Measurements from ENCODE around the gene KATNB1. TPM values are rescaled to one million over a fixed set of nuclear protein-coding genes. Genes with fewer than 3 reads are reported as not detected.

The KATNB1 gene
- total RNA-seq, 1 experiment from 2014 or later: 32.2 TPM

GRCh38 chr16:57727610-57728009, 8.0 kb upstream of the KATNB1 start:
- Histone ChIP-seq H3K79me2 (ENCODE audit: insufficient read depth, low read length) (no peaks in the 10 kb centered on the region), H3K36me3 (ENCODE audit: control insufficient read depth in 1 of 2, insufficient read depth in 2 of 2, low read length in 2 of 2) (no peaks in the 10 kb centered on the region), H3K9ac (ENCODE audit: low read length) (no peak overlapping the region), H3K27ac (ENCODE audit: low read depth, low read length) (no peak overlapping the region), H3K4me1 (ENCODE audit: control insufficient read depth in 1 of 2, insufficient read depth in 2 of 2, low read length in 2 of 2) (no peaks in the 10 kb centered on the region), H3K4me2 (ENCODE audit: low read length) (no peak overlapping the region), H2AFZ (ENCODE audit: low read depth, low read length, poor library complexity, severe bottlenecking) (no peak overlapping the region), H3K9me2 (ENCODE audit: insufficient read depth) (no peaks in the 10 kb centered on the region), H4K20me1 (ENCODE audit: insufficient read depth) (no peaks in the 10 kb centered on the region), H3K27me3 (ENCODE audit: insufficient read depth, low read length) (no peaks in the 10 kb centered on the region), H3K9me3 (ENCODE audit: control insufficient read depth in 1 of 2, insufficient read depth in 1 of 2, low read depth in 1 of 2, low read length in 2 of 2) (no peaks in the 10 kb centered on the region), H3K4me3 (replicated peaks in 1 of 2; ENCODE audit: low read depth in 1 of 2, low read length in 2 of 2) (no peak overlapping the region)
- TF ChIP-seq ATF3 (IDR thresholded peaks at IDR 0.05): no peak
- TF ChIP-seq CTCF (IDR thresholded peaks at IDR 0.05 in 2 of 3, conservative IDR thresholded peaks at IDR 0.05 in 1 of 3; ENCODE audit: borderline replicate concordance in 1 of 3, insufficient read depth in 1 of 3, low read depth in 2 of 3, low read length in 2 of 3): peak in 2 of 3 experiments; percentile 32 to 37; a peak in 3 of 6 replicates
- DNase-seq (ENCODE audit: low read depth, low spot score) (no peak), ATAC-seq (no peak)
- intact Hi-C loops (cut with micrococcal nuclease): loop anchor here (10.0 kb wide), 1 partner anchor 277 kb away; the partner anchor contains the start of genes USB1 and ZNF319
- ChIA-PET CTCF (no interaction called here), RAD21 (ENCODE audit: low non-redundant PET in 1 of 2, low total read pairs in 2 of 2, uncharacterized antibody in 2 of 2, unreplicated experiment in 2 of 2) (no interaction called here), POLR2A (no interaction called here)
- no TSS peak for BruUV-seq (replicated peaks)

DNA sequence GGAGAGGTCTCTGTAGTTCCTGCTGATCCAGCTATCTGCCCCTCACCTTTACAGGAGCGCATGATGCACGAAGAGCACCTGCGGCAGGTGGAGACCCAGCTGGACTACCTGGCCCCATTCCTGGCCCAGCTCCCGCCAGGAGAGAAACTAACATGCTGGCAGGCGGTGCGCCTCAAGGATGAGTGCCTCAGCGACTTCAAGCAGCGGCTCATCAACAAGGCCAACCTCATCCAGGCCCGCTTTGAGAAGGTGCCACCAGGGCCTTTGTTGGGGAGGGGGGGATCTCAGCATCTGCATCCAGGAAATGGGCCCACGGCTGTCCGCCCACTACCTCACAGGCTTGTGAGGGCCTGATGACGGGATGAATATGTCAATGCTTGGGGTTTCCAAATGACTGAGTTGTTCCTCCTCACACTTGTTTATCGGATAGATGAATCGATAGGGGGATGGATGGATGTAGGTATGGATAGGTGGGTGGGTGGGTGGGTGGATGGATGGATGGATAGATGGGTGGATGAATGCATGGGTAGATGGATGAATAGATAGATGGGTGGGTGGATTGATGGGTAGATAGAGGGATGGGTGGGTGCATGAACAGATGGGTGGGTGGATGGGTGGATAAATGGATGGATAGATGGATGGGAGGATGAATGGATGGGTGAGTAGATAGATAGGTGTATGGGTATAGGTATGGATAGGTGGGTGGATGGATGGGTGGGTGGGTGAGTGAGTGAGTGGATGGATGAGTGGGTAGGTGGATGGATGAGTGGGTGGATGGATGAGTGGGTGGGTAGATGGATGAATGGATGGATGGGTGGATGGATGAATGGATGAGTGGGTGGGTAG, 7.0 kb upstream of the KATNB1 start:
- Histone ChIP-seq H3K79me2 (ENCODE audit: insufficient read depth, low read length) (no peaks in the 10 kb centered on the region), H3K9me2 (ENCODE audit: insufficient read depth) (no peaks in the 10 kb centered on the region), H3K4me1 (ENCODE audit: control insufficient read depth in 1 of 2, insufficient read depth in 2 of 2, low read length in 2 of 2) (no peaks in the 10 kb centered on the region), H3K27ac (ENCODE audit: low read depth, low read length) (no peak overlapping the region), H3K9me3 (ENCODE audit: control insufficient read depth in 1 of 2, insufficient read depth in 1 of 2, low read depth in 1 of 2, low read length in 2 of 2) (no peaks in the 10 kb centered on the region), H2AFZ (ENCODE audit: low read depth, low read length, poor library complexity, severe bottlenecking) (no peak overlapping the region), H3K27me3 (ENCODE audit: insufficient read depth, low read length) (no peaks in the 10 kb centered on the region), H4K20me1 (ENCODE audit: insufficient read depth) (no peaks in the 10 kb centered on the region), H3K9ac (ENCODE audit: low read length) (no peak overlapping the region), H3K4me3 (replicated peaks in 1 of 2; ENCODE audit: low read depth in 1 of 2, low read length in 2 of 2) (no peak overlapping the region), H3K4me2 (ENCODE audit: low read length) (no peak overlapping the region), H3K36me3 (ENCODE audit: control insufficient read depth in 1 of 2, insufficient read depth in 2 of 2, low read length in 2 of 2) (no peaks in the 10 kb centered on the region)
- RAD21 ChIA-PET (ENCODE audit: low non-redundant PET in 1 of 2, low total read pairs in 2 of 2, uncharacterized antibody in 2 of 2, unreplicated experiment in 2 of 2): no interaction called here
- CTCF ChIA-PET: no interaction called here
- no TSS peak for BruUV-seq (replicated peaks)
- no peak for DNase-seq (ENCODE audit: low read depth, low spot score)
- no peak for ATAC-seq
- intact Hi-C loops (cut with micrococcal nuclease): loop anchor here (10.0 kb wide), 1 partner anchor 276 kb away; the partner anchor contains the start of genes USB1 and ZNF319
- POLR2A ChIA-PET: no interaction called here
- TF ChIP-seq RAD21 (IDR thresholded peaks at IDR 0.05; ENCODE audit: low read depth): no peak
- TF ChIP-seq TCF7L2 (IDR thresholded peaks at IDR 0.05; ENCODE audit: borderline replicate concordance, extremely low read depth, insufficient read depth, insufficient read length): no peak
- TF ChIP-seq ATF3 (IDR thresholded peaks at IDR 0.05): no peak
- no peak for TF ChIP-seq JUND (IDR thresholded peaks at IDR 0.05)
- no peak for TF ChIP-seq SIN3A (IDR thresholded peaks at IDR 0.05; ENCODE audit: low read depth)
- no peak for TF ChIP-seq ZFX (IDR thresholded peaks at IDR 0.05)
- TF ChIP-seq, protein P1, sequence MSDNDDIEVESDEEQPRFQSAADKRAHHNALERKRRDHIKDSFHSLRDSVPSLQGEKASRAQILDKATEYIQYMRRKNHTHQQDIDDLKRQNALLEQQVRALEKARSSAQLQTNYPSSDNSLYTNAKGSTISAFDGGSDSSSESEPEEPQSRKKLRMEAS (IDR thresholded peaks at IDR 0.05): no peak
- TF ChIP-seq CEBPB (IDR thresholded peaks at IDR 0.05; ENCODE audit: low read depth): no peak
- no peak for TF ChIP-seq CTCF (IDR thresholded peaks at IDR 0.05 in 2 of 3, conservative IDR thresholded peaks at IDR 0.05 in 1 of 3; ENCODE audit: borderline replicate concordance in 1 of 3, insufficient read depth in 1 of 3, low read depth in 2 of 3, low read length in 2 of 3)
